RCC 7860 (cell line): ENCODE results near the gene NOS1AP.
A peak's percentile ranks its signal among the peaks of the same experiment; 100 is the strongest.
"Not testable (repeated sequence)": the region's sequence is repeated elsewhere in the genome, so short reads cannot be mapped to it uniquely, and the experiment has no call there.

Source experiments
- DNase-seq: peaks from one replicate; pipeline ENCODE4 v3.0.0-alpha.2; 2015; ENCODE audit warnings: low spot score
- FAIRE-seq: peaks from 2 replicates; lab custom pipeline; 2012; peaks lifted over from hg19 to GRCh38; lab: Jason Lieb, UNC

The NOS1AP gene

GRCh38 chr1:162056043-162056442, 13.4 kb upstream of the NOS1AP start:
- DNase-seq (peak; percentile 55), FAIRE-seq (no peak)

GRCh38 chr1:162056579-162056978, 12.9 kb upstream of the NOS1AP start:
- no peak for FAIRE-seq

GRCh38 chr1:162059721-162060120, 9.8 kb upstream of the NOS1AP start:
- FAIRE-seq (no peak), DNase-seq (no peak)

More at GRCh38 chr1:162056579-162056978, 12.9 kb upstream of the NOS1AP start:
- DNase-seq, result no peak

GRCh38 chr1:162060314-162060713, 9.2 kb upstream of the NOS1AP start:
- no peak for DNase-seq
- FAIRE-seq, result no peak

- DNase-seq, result no peak
- FAIRE-seq, result no peak
These were observed 6.9 kb upstream of the NOS1AP start for GRCh38 chr1:162062542-162063015.

- FAIRE-seq, result no peak
These were observed 4.5 kb upstream of the NOS1AP start for GRCh38 chr1:162065016-162065415.

GRCh38 chr1:162066836-162067235, 2.7 kb upstream of the NOS1AP start:
- not testable (repeated sequence) for FAIRE-seq, DNase-seq

More at GRCh38 chr1:162065016-162065415, 4.5 kb upstream of the NOS1AP start:
- DNase-seq, result no peak

- no peak for DNase-seq
- no peak for FAIRE-seq
These were observed 2.0 kb upstream of the NOS1AP start for GRCh38 chr1:162067466-162067865.

GRCh38 chr1:162068301-162068700, 1.2 kb upstream of the NOS1AP start:
- DNase-seq (no peak), FAIRE-seq (no peak)

GRCh38 chr1:162070094-162070748, 730 bp downstream of the NOS1AP start:
- FAIRE-seq (no peak), DNase-seq (no peak)

GRCh38 chr1:162070825-162071224, 1.3 kb downstream of the NOS1AP start:
- DNase-seq (no peak), FAIRE-seq (no peak)

- DNase-seq (no peak), FAIRE-seq (no peak)
These were observed 3.2 kb downstream of the NOS1AP start for GRCh38 chr1:162072740-162073139.

GRCh38 chr1:162074276-162075005, 5.0 kb downstream of the NOS1AP start:
- FAIRE-seq (no peak), DNase-seq (peak; percentile 34)

GRCh38 chr1:162075862-162076261, 6.4 kb downstream of the NOS1AP start:
- DNase-seq, result no peak
- FAIRE-seq, result no peak

GRCh38 chr1:162077648-162078299, 8.3 kb downstream of the NOS1AP start:
- no peak for DNase-seq
- FAIRE-seq, result no peak

- DNase-seq (no peak), FAIRE-seq (no peak)
These were observed 9.5 kb downstream of the NOS1AP start for GRCh38 chr1:162079030-162079429.

GRCh38 chr1:162080472-162081015, 11.1 kb downstream of the NOS1AP start:
- DNase-seq (no peak), FAIRE-seq (no peak)

GRCh38 chr1:162081316-162081715, 11.8 kb downstream of the NOS1AP start:
- FAIRE-seq, result peak; percentile 20

GRCh38 chr1:162082080-162082479, 12.6 kb downstream of the NOS1AP start:
- FAIRE-seq, DNase-seq: not testable (repeated sequence)

More at GRCh38 chr1:162081316-162081715, 11.8 kb downstream of the NOS1AP start:
- peak; percentile 51 for DNase-seq

GRCh38 chr1:162083273-162083672, 13.8 kb downstream of the NOS1AP start:
- no peak for FAIRE-seq
- no peak for DNase-seq

- DNase-seq (no peak), FAIRE-seq (no peak)
These were observed 16.5 kb downstream of the NOS1AP start for GRCh38 chr1:162085991-162086390.
